GM19035 (cell line): ENCODE results near the gene NKIRAS2.
"Not testable (repeated sequence)": the region's sequence is repeated elsewhere in the genome, so short reads cannot be mapped to it uniquely, and the experiment has no call there.

Experiments used
- ATAC-seq: cut with Tn5 transposase; IDR thresholded peaks from one replicate; pipeline ENCODE4 v1.9.1; 2021; ENCODE audit not compliant: unreplicated experiment

The NKIRAS2 gene

GRCh38 chr17:41996855-41997164, 23.1 kb upstream of the NKIRAS2 start:
- ATAC-seq = no peak

DNA sequence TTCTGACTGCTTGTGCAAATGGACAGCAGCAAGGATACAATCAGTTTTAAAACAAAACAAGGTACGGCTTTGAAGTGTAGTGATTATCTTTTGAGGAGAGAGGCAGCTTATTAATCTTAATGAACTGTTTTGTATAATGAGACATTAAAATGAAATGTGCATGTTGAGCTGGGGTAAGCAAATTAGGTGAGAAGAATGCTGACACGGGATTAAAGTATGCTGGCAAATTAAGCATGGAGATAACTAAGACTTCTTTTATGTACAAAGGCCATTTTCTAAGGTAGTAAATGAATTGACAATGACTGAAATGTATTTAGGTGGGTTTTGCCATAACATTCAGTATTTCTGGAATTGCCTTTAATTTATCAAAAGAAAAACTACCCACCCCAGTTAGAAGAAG, 21.4 kb upstream of the NKIRAS2 start:
- ATAC-seq = no peak

DNA sequence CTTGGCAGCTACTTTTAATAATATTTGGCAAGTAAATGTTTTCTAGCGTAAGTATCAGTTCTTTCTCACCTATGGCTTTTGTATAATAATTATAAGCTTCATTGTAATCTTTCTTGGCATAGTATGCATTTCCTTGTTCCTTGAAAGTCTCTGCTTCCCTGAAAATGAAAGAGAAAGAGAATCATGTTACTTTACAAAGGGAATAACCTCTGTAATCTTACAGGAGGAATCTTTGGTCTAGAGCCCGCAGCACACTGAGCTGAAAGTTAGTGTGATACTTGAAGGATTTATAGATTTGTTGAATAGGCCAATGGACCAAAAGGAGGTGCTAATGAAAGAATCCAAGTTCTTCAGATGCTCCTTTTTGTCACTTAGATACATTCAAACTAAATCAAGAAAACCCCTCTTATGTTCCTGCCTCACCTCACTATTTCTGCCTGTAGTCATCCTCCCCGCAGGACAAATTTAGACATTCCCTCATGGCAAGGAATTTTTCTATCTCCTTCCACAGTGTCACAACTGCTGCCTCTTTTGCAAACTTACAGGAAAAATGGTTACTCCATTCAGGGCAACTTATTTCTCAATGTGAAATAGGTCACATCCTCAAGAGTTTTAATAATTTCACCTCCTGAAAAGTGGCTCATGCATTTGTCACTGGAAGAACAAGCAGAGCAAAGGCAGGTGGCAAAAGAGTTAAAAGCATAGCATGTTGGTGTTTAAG, 19.3 kb upstream of the NKIRAS2 start:
- no peak for ATAC-seq

DNA sequence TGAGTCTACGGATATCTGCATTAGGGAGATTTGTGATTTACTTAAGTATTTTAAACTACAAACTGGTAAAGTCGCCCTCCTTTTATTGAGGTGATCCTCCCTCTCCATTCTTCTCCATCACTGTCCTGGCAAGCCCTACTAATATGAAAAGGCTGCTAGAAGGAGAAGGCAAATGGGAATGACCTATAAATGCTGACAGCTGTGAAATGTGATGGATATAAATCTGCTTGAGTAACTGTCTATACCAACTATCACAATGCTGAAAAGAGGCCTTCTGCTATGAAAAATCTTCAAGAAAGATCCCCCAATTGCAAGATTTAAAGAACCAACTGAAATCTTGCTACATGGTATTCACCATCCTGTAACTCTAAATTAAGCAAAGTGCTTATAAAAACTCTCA, 18.2 kb upstream of the NKIRAS2 start:
- no peak for ATAC-seq

GRCh38 chr17:42002175-42002791, 17.6 kb upstream of the NKIRAS2 start:
- no peak for ATAC-seq

DNA sequence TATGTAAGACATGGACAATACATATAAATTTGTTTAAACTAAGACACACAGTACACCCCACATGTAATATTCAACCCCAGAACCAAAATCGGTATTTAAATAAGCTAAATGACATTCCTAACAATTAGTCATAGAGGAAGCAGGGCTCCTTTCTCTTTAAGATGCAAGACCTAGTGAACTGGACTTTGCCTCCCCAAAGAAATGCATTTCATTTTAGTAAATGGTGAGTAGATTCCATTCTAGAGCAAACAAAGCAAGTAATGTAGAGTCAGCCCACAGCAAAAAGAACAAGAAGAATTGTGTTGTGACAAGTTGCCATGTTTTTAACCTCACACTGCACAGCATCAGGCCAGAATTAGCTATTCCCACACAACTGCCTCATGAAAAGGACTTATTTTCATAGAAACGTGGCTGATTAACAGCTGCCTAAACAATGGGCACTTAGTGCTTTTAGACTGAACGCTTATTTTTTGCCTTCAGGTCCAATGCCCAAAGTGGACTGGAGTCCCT, 17.0 kb upstream of the NKIRAS2 start:
- no peak for ATAC-seq

DNA sequence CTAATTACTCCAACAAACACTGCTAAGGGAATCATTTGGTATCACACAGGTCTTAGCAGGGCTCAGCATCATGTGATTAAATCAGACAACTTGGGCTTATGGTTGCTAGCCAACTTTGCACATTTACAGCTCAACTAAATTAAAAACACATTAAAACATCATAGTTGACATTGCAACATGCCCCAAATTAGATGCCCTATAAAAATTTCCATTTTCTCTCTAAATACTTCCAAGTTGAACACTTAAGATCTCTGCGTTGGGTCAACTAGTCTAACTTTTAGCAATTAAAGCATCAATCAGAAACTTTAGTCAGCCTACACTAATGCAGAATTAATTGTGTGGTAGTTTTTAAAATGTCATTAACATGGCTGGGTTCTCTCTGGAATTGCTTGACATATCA, 14.7 kb upstream of the NKIRAS2 start:
- ATAC-seq = no peak

GRCh38 chr17:42009170-42009569, 10.7 kb upstream of the NKIRAS2 start:
- ATAC-seq = no peak

- ATAC-seq = not testable (repeated sequence)
These were observed 9.6 kb upstream of the NKIRAS2 start for GRCh38 chr17:42010266-42010680.

- no peak for ATAC-seq
These were observed 8.9 kb upstream of the NKIRAS2 start for GRCh38 chr17:42010898-42011516.

DNA sequence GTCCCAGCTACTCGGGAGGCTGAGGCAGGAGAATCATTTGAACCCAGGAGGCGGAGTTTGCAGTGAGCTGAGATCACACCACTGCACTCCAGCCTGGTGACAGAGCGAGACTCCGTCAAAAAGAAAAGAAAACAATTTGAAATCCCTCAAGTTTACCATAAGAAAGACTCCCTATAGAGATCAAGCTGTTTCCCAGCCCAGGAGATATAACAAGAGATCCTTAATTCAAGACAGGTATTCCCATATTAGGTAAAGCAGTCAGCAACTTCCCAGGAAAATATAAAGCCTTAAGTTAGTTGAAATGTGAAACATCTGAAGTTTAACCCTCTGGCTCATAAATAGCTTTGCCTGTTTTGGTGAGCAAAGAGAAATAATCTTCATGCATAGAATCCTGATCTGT, 7.5 kb upstream of the NKIRAS2 start:
- not testable (repeated sequence) for ATAC-seq

DNA sequence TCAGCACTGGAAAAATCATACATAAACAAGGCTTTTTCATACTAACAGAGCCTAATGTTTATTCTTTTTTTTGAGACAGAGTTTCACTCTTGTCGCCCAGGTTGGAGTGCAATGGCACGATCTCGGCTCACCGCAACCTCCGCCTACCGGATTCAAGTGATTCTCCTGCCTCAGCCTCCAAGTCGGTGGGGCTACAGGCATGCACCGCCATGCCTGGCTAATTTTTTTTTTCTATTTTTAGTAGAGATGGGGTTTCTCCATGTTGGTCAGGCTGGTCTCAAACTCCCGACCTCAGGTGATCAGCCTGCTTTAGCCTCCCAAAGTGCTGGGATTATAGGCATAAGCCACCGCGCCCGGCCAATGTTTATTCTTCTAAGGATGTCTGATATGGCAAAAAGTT, 6.2 kb upstream of the NKIRAS2 start:
- ATAC-seq = not testable (repeated sequence)

DNA sequence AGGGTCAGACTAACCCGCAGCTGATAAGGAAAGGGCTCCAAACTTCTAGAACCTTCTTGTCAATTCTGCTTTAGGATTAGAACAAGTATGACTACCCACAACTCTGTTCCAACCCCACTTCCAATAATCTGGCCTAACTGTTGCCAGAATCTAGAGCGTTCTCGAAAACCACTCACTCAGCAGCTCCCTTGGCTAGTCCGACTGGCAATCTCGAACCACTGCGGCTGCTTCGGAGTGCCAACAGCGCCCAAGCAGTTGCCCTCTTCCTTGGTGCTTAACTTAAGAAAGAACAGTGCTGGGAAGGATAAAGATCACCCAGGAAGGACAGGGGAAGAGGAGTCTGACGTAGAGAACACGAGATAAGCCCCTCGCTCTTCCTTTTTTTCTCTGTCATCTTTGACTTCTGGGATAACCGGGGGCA, 3.5 kb upstream of the NKIRAS2 start:
- no peak for ATAC-seq

DNA sequence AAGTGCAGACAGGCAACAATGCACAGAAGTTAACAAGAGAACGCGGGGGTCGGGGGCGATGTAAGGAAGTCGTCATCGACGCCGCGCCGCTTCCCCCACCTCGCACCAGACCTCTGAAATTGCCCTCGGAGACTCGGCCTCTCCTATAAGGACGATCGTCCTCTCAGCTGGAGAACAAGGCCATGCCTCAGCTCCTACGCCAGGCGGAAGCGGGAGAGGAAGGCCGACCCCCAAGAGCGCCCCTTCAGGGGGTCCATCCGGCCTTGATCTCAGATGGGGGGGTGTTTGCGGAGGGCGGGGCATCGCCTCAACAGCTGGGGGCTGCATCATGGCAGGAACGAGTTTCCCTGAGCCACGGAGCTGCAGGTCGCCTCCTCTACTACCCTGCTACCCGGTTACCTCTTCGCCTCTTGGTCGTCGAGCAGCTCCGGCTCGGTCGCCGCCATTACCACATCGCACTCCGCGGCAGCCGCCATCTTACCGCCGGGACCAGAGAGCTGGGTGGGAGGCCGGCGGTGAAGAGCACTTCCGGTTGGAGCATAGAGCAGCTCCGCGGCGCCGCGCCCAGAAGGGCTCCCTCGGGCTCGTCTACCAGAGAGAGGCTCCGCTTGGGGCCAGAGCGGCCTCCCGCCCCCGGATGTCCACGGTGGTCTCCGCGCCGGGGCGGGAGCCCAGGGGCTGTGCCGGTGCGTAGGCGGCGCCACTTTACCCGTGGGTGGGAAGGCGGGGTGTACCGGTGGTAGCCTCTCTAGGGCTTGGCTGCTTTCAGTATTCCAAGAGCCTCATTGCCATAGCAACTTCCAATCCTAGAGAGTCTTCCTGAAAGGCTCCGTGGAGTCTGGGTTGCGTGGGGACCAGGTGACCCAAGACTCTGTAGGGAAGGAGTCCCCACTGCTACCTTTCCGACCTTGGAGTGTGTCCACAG, 2.7 kb upstream of the NKIRAS2 start, which contains the start of gene DNAJC7:
Gene DNAJC7, minus strand, starts transcription at position 499 of the 925 bp plus-strand sequence. Its CDS starts 23 bp downstream, at position 476.
- peak; percentile 82 for ATAC-seq

GRCh38 chr17:42017866-42018200, 2.1 kb upstream of the NKIRAS2 start:
- peak; percentile 8 for ATAC-seq

- no peak for ATAC-seq
These were observed 1.6 kb upstream of the NKIRAS2 start for GRCh38 chr17:42018339-42018738.

DNA sequence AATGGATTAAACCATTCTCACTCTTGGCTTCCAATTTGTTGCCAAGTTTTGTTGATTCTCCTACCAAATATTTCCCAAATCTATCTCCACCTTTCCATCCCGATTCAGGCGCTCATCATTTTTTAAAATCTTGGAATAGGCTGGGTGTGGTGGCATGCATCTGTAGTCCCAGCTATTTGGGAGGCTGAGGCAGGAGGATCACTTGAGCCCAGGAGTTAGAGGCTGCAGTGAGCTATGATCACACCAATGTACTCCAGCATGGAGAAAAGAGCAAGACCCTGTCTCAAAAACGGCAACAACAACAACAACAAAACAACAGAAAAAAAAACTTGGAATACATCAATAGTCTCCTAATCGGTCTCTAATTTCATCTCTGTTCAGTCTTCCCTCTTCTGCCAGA, 902 bp upstream of the NKIRAS2 start:
- ATAC-seq = no peak

DNA sequence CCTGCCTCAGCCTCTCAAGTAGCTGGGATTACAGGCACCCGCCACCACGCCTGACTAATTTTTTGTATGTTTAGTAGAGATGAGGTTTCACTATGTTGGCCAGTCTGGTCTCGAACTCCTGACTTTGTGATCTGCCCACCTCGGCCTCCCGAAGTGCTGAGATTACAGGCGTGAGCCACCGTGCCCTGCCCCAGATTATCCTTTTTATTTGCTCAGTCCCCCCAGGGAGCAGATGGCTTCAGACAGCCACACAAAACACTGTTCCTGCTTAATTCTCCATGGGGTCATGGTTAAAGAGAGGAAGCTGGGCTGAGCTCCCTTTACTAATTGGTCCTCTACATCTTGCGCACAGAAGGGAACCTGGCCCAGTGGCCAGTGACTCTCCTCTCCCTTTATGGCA, 955 bp downstream of the NKIRAS2 start:
- not testable (repeated sequence) for ATAC-seq

GRCh38 chr17:42023524-42024349, 3.8 kb downstream of the NKIRAS2 start:
- ATAC-seq = no peak

DNA sequence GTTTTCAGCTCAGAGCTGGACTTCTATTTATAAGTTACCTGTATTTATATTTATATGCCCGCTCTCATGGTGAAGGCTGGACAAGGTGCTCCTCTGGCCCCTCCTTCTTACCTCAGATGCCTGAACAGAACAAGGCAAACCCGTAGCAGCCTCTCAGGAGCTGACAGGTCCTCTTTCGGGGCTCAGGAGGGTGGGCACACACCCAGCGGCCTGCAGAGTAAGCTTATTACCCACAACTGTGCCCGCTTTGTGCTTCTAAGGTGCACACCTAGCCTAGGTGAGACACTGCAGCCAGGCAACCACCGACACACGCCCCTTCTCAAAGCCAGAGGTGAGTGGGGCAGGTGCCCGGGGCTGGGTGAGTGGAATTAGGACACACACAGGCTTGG, 5.3 kb downstream of the NKIRAS2 start:
- no peak for ATAC-seq
